Fibroblast of the aortic adventitia (primary cell): ENCODE data around the gene PF4V1. TPM values are rescaled to one million over a fixed set of nuclear protein-coding genes. Genes with fewer than 3 reads are reported as not detected.

Experiments used
- DNase-seq: peaks from one replicate; pipeline ENCODE4 v3.0.0-alpha.2; 2010; ENCODE audit warnings: low read depth
- H3K4me3 ChIP-seq: 2 replicates; pipeline ENCODE4 v1.5.1; 2011; ENCODE audit warnings: low read depth, mild to moderate bottlenecking, control low read depth, low read length, moderate library complexity
- CTCF ChIP-seq: IDR thresholded peaks from 2 replicates; pipeline ENCODE4 v1.5.1; 2011; ENCODE audit warnings: mild to moderate bottlenecking, low read length, control low read depth, inconsistent platforms; ENCODE audit not compliant: insufficient read depth
- total RNA-seq: library from RNA; depleted of rRNA; stranded (reverse); fragments of >200 nt; gene quantifications from 2 replicates; pipeline ENCODE4 v1.2.3, GENCODE V29; 2012; ENCODE audit warnings: low replicate concordance

PF4V1 gene
- total RNA-seq = not detected in 2 replicates

DNA sequence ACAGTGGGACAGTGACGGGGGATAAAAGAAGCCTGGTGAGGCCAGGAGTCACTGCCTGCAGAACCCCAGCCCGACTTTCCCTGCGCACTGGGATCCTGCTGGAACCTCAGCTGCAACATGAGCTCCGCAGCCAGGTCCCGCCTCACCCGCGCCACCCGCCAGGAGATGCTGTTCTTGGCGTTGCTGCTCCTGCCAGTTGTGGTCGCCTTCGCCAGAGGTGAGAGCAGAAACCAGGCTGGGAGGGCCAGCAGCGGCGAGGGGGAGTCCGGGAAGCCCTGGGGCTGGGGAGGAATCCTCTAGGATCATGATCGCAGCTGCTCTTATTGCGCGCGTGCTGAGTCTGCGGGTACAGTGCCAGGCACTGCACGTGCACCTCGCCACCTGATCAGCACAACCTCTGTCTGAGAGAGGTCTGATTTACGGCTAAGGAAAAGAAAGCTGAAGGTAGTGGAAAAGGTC lies at the start of gene PF4V1:
Gene PF4V1 (plus strand): TSS at position 51 of the 459 bp plus-strand sequence. CDS start 67 bp downstream, at position 118.
- no peak for DNase-seq
- peak; percentile 52 for TF ChIP-seq CTCF
- peak within 1 kb of the TSS; percentile 6 for H3K4me3 ChIP-seq

- no peak overlapping the region for H3K4me3 ChIP-seq
- no peak for DNase-seq
- no peak for TF ChIP-seq CTCF
These were observed 42.9 kb upstream of the PF4V1 start for GRCh38 chr4:73810191-73810590.

DNA sequence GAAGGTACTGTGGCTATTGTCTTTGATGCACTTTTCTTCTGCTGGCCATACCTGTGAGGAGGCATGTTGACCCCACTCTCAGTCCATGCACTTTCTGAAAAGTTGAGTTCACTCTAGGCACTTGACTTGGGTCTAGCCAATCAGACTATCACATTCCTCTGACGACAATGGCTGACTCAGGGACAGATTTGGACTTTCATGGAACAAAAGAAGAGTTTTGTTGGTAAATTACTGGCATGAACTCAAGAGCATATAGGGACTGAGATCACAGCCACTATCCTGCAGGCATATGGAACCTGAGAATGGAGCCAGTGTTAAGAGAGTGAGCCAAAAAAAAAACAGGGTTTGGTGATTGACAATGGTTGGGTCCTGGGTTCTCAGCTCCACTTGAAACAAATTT lies 41.3 kb upstream of the PF4V1 start:
- no peak overlapping the region for H3K4me3 ChIP-seq
- DNase-seq = no peak
- no peak for TF ChIP-seq CTCF

DNA sequence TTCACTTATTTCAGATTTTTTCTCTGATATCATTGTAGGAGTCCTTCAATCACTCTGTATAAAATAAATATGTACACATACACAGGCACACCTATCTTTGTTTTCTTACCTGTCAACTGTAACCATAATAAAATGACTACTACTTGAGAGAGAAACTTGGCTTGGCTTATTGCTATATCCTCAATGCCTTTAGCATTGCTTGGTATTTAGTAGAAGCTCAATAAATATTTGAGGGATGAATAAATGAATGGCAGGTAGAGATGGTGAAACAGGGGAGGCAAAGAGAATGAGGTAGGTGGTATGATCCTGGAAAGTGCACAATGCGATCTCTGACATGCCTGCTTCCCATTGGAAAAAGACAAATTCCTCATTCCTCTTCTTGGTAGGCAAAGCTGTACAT lies 38.4 kb upstream of the PF4V1 start:
- no peak overlapping the region for H3K4me3 ChIP-seq
- no peak for TF ChIP-seq CTCF
- no peak for DNase-seq

- no peak overlapping the region for H3K4me3 ChIP-seq
- no peak for DNase-seq
- no peak for TF ChIP-seq CTCF
These were observed 38.0 kb upstream of the PF4V1 start for GRCh38 chr4:73815145-73815544.

DNA sequence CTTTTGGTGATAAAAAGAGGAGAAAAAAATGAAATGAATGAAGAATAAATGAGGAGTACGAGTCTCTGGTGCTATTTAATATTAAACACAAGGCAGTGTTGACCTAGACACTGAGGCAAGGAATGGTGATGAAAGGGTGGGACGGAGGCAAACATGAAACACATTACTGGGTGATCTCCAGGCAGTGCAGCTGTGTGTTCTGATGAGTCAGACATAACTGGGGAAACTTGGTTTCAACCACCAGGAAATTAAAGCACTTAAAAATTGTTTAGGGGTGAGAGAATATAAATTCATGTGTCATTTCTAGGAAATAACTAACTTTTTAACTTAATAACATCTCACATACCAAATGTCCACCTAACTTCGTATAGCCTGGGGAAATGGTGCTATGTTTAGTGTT lies 36.3 kb upstream of the PF4V1 start:
- peak; percentile 83 for DNase-seq
- no peak overlapping the region for H3K4me3 ChIP-seq
- no peak for TF ChIP-seq CTCF

- no peak overlapping the region for H3K4me3 ChIP-seq
- no peak for TF ChIP-seq CTCF
- DNase-seq = no peak
These were observed 35.8 kb upstream of the PF4V1 start for GRCh38 chr4:73817341-73817740.
